Endothelial cell (in vitro differentiated cells): ENCODE data around the gene SORCS3. TPM values are rescaled to one million over a fixed set of nuclear protein-coding genes. Genes with fewer than 3 reads are reported as not detected.

Source experiments
- DNase-seq: peaks from one replicate; pipeline ENCODE4 v3.0.0; 2021; ENCODE audit warnings: low spot score
- H3K27ac Mint-ChIP-seq: one replicate; pipeline ENCODE4 v1.8.0; 2021; ENCODE audit warnings: mixed read lengths, inconsistent platforms; ENCODE audit not compliant: unreplicated experiment
- H3K27me3 Mint-ChIP-seq: one replicate; pipeline ENCODE4 v1.8.0; 2021; ENCODE audit warnings: mild to moderate bottlenecking, moderate library complexity, mixed read lengths, inconsistent platforms; ENCODE audit not compliant: unreplicated experiment
- H3K36me3 Mint-ChIP-seq: one replicate; pipeline ENCODE4 v1.8.0; 2021; ENCODE audit warnings: mild to moderate bottlenecking, low read depth, mixed read lengths, inconsistent platforms; ENCODE audit not compliant: unreplicated experiment
- H3K4me1 Mint-ChIP-seq: one replicate; pipeline ENCODE4 v1.8.0; 2021; ENCODE audit warnings: mild to moderate bottlenecking, mixed read lengths, inconsistent platforms; ENCODE audit not compliant: unreplicated experiment
- H3K4me3 Mint-ChIP-seq: one replicate; pipeline ENCODE4 v1.8.0; 2021; ENCODE audit warnings: mild to moderate bottlenecking, mixed read lengths, inconsistent platforms; ENCODE audit not compliant: unreplicated experiment
- H3K9me3 Mint-ChIP-seq: one replicate; pipeline ENCODE4 v1.8.0; 2021; ENCODE audit warnings: mixed read lengths, inconsistent platforms; ENCODE audit not compliant: unreplicated experiment
- CTCF ChIP-seq: fragments of 200-600 bp; sonication (generic); IDR thresholded peaks from one replicate; pipeline ENCODE4 v1.5.0; 2021; ENCODE audit warnings: antibody characterized with exemption; ENCODE audit not compliant: unreplicated experiment
- total RNA-seq: library from RNA; stranded (reverse); fragmentation: NEBNext Ultra II Directional; extraction: Animal tissue kit (Norgen Biotek cat#: 25700); gene quantifications from one replicate; pipeline ENCODE4 v1.2.1, GENCODE V29; 2021; ENCODE audit not compliant: unreplicated experiment

The SORCS3 gene
- total RNA-seq, 1 donor from 2014 or later, result not detected

GRCh38 chr10:104663563-104663962 is 22.5 kb downstream of the SORCS3 start:
- Mint-ChIP-seq H3K27me3 (peaks cover 4% of the 10 kb centered on the region), H3K27ac (no peak overlapping the region), H3K4me3 (no peak overlapping the region), H3K9me3 (no peaks in the 10 kb centered on the region), H3K36me3 (no peaks in the 10 kb centered on the region), H3K4me1 (no peaks in the 10 kb centered on the region)
- no peak for TF ChIP-seq CTCF
- no peak for DNase-seq

GRCh38 chr10:104664205-104664604 is 23.1 kb downstream of the SORCS3 start:
- no peaks in the 10 kb centered on the region for H3K4me1 Mint-ChIP-seq
- no peaks in the 10 kb centered on the region for H3K36me3 Mint-ChIP-seq
- TF ChIP-seq CTCF, result no peak
- no peak overlapping the region for H3K27ac Mint-ChIP-seq
- H3K27me3 Mint-ChIP-seq, result peaks cover 4% of the 10 kb centered on the region
- H3K9me3 Mint-ChIP-seq, result no peaks in the 10 kb centered on the region
- DNase-seq, result no peak
- H3K4me3 Mint-ChIP-seq, result no peak overlapping the region

GRCh38 chr10:104665174-104665573 is 24.1 kb downstream of the SORCS3 start:
- Mint-ChIP-seq H3K27me3 (peaks cover 4% of the 10 kb centered on the region), H3K36me3 (no peaks in the 10 kb centered on the region), H3K4me3 (no peak overlapping the region), H3K4me1 (no peaks in the 10 kb centered on the region), H3K27ac (no peak overlapping the region), H3K9me3 (no peaks in the 10 kb centered on the region)
- no peak for DNase-seq
- no peak for TF ChIP-seq CTCF

- Mint-ChIP-seq H3K36me3 (no peaks in the 10 kb centered on the region), H3K27ac (no peak overlapping the region), H3K4me3 (no peak overlapping the region), H3K27me3 (peaks cover 3% of the 10 kb centered on the region), H3K4me1 (no peaks in the 10 kb centered on the region), H3K9me3 (no peaks in the 10 kb centered on the region)
- TF ChIP-seq CTCF, result no peak
- no peak for DNase-seq
These were observed 25.0 kb downstream of the SORCS3 start for GRCh38 chr10:104666106-104666505.

GRCh38 chr10:104676874-104677273 is 35.8 kb downstream of the SORCS3 start:
- no peak overlapping the region for H3K4me3 Mint-ChIP-seq
- no peaks in the 10 kb centered on the region for H3K36me3 Mint-ChIP-seq
- no peaks in the 10 kb centered on the region for H3K9me3 Mint-ChIP-seq
- no peak overlapping the region for H3K27ac Mint-ChIP-seq
- peaks cover 4% of the 10 kb centered on the region for H3K4me1 Mint-ChIP-seq
- no peak for TF ChIP-seq CTCF
- H3K27me3 Mint-ChIP-seq, result no peaks in the 10 kb centered on the region
- DNase-seq, result no peak
